ENCODE measurements around the gene NEURL1. TPM values are rescaled to one million over a fixed set of nuclear protein-coding genes. Genes with fewer than 3 reads are reported as not detected.
A peak's percentile ranks its signal among the peaks of the same experiment; 100 is the strongest.

NEURL1 gene
- total RNA-seq, 2 experiments from 2014 or later: 2.2 to 2.5 TPM

- Mint-ChIP-seq H3K9me3 (ENCODE audit: low read depth) (no peaks in the 10 kb centered on the region), H3K27me3 (peaks cover 24% of the 10 kb centered on the region), H3K4me3 (no peak overlapping the region), H3K36me3 (no peaks in the 10 kb centered on the region), H3K4me1 (peaks cover 17% of the 10 kb centered on the region), H3K27ac (no peak overlapping the region)
- ATAC-seq (no peak), DNase-seq (no peak)
- CTCF ChIA-PET: interaction anchor here (1.3 to 2.2 kb wide), 2 partner anchors 9 to 13 kb away, joined by 3 to 11 read pairs; no protein-coding TSS in a partner anchor
Observed at GRCh38 chr10:103551619-103552602, 58.4 kb downstream of the NEURL1 start.

GRCh38 chr10:103552856-103553742, 59.6 kb downstream of the NEURL1 start:
- no peak for ATAC-seq
- peaks cover 18% of the 10 kb centered on the region for H3K4me1 Mint-ChIP-seq
- CTCF ChIA-PET: interaction anchor here (2.2 kb wide), 1 partner anchor 12 kb away, joined by 11 read pairs; no protein-coding TSS in a partner anchor

GRCh38 chr10:103553743-103554487, 60.4 kb downstream of the NEURL1 start:
- DNase-seq (peak; percentile 58), ATAC-seq (peak; percentile 24)
- H3K36me3 Mint-ChIP-seq: no peaks in the 10 kb centered on the region
- H3K27ac Mint-ChIP-seq: no peak overlapping the region
- H3K27me3 Mint-ChIP-seq: peaks cover 33% of the 10 kb centered on the region
- H3K4me1 Mint-ChIP-seq: peaks cover 24% of the 10 kb centered on the region
- no peaks in the 10 kb centered on the region for H3K9me3 Mint-ChIP-seq (ENCODE audit: low read depth)
- CTCF ChIA-PET: interaction anchor here (2.2 kb wide), 1 partner anchor 11 kb away, joined by 11 read pairs; no protein-coding TSS in a partner anchor
- H3K4me3 Mint-ChIP-seq: no peak overlapping the region

More at GRCh38 chr10:103552856-103553742, 59.6 kb downstream of the NEURL1 start:
- no peak for DNase-seq
- H3K4me3 Mint-ChIP-seq: no peak overlapping the region
- H3K9me3 Mint-ChIP-seq (ENCODE audit: low read depth): no peaks in the 10 kb centered on the region
- peaks cover 26% of the 10 kb centered on the region for H3K27me3 Mint-ChIP-seq
- H3K36me3 Mint-ChIP-seq: no peaks in the 10 kb centered on the region
- no peak overlapping the region for H3K27ac Mint-ChIP-seq

- no peak for DNase-seq
- H3K27ac Mint-ChIP-seq: no peak overlapping the region
- CTCF ChIA-PET: interaction anchor here (2.2 kb wide), 1 partner anchor 10 kb away, joined by 11 read pairs; no protein-coding TSS in a partner anchor
Observed at GRCh38 chr10:103554488-103555324, 61.2 kb downstream of the NEURL1 start.

GRCh38 chr10:103555325-103555649, 61.8 kb downstream of the NEURL1 start:
- no peaks in the 10 kb centered on the region for H3K9me3 Mint-ChIP-seq (ENCODE audit: low read depth)
- ATAC-seq: peak; percentile 11
- H3K27me3 Mint-ChIP-seq: peaks cover 40% of the 10 kb centered on the region
- CTCF ChIA-PET: interaction anchor here (1.0 kb wide), 1 partner anchor 9 kb away, joined by 3 read pairs; no protein-coding TSS in a partner anchor
- peak overlapping the region; percentile 8 for H3K4me3 Mint-ChIP-seq
- H3K4me1 Mint-ChIP-seq: peaks cover 24% of the 10 kb centered on the region
- H3K36me3 Mint-ChIP-seq: no peaks in the 10 kb centered on the region
- no peak for DNase-seq
- no peak overlapping the region for H3K27ac Mint-ChIP-seq

More at GRCh38 chr10:103554488-103555324, 61.2 kb downstream of the NEURL1 start:
- Mint-ChIP-seq H3K4me1 (peaks cover 24% of the 10 kb centered on the region), H3K4me3 (peak overlapping the region; percentile 39), H3K27me3 (peaks cover 34% of the 10 kb centered on the region), H3K9me3 (ENCODE audit: low read depth) (no peaks in the 10 kb centered on the region), H3K36me3 (no peaks in the 10 kb centered on the region)
- peak; percentile 57 for ATAC-seq

- CTCF ChIA-PET: interaction anchor here (1.0 kb wide), 1 partner anchor 9 kb away, joined by 3 read pairs; no protein-coding TSS in a partner anchor
Observed at GRCh38 chr10:103555712-103556111, 62.2 kb downstream of the NEURL1 start.

GRCh38 chr10:103556383-103557007, 63.0 kb downstream of the NEURL1 start:
- H3K4me1 Mint-ChIP-seq: peaks cover 24% of the 10 kb centered on the region
- H3K27me3 Mint-ChIP-seq: peaks cover 40% of the 10 kb centered on the region
- no peak overlapping the region for H3K27ac Mint-ChIP-seq
- no peaks in the 10 kb centered on the region for H3K36me3 Mint-ChIP-seq
- ATAC-seq (no peak), DNase-seq (no peak)
- no peaks in the 10 kb centered on the region for H3K9me3 Mint-ChIP-seq (ENCODE audit: low read depth)
- CTCF ChIA-PET: no interaction called here
- H3K4me3 Mint-ChIP-seq: no peak overlapping the region

More at GRCh38 chr10:103555712-103556111, 62.2 kb downstream of the NEURL1 start:
- H3K9me3 Mint-ChIP-seq (ENCODE audit: low read depth): no peaks in the 10 kb centered on the region
- no peak for DNase-seq
- ATAC-seq: no peak
- no peak overlapping the region for H3K27ac Mint-ChIP-seq
- peak overlapping the region; percentile 8 for H3K4me3 Mint-ChIP-seq
- H3K4me1 Mint-ChIP-seq: peaks cover 24% of the 10 kb centered on the region
- H3K36me3 Mint-ChIP-seq: no peaks in the 10 kb centered on the region
- peaks cover 40% of the 10 kb centered on the region for H3K27me3 Mint-ChIP-seq

- CTCF ChIA-PET: no interaction called here
- no peak for ATAC-seq
- no peak overlapping the region for H3K4me3 Mint-ChIP-seq
- no peak overlapping the region for H3K27ac Mint-ChIP-seq
- H3K4me1 Mint-ChIP-seq: peaks cover 21% of the 10 kb centered on the region
- H3K36me3 Mint-ChIP-seq: no peaks in the 10 kb centered on the region
- peaks cover 40% of the 10 kb centered on the region for H3K27me3 Mint-ChIP-seq
- no peaks in the 10 kb centered on the region for H3K9me3 Mint-ChIP-seq (ENCODE audit: low read depth)
- no peak for DNase-seq
Observed at GRCh38 chr10:103557455-103557854, 64.0 kb downstream of the NEURL1 start.

- DNase-seq (no peak), ATAC-seq (no peak)
- Mint-ChIP-seq H3K36me3 (no peaks in the 10 kb centered on the region), H3K4me3 (no peak overlapping the region), H3K27me3 (peaks cover 39% of the 10 kb centered on the region), H3K27ac (no peak overlapping the region), H3K9me3 (ENCODE audit: low read depth) (no peaks in the 10 kb centered on the region), H3K4me1 (peaks cover 17% of the 10 kb centered on the region)
- CTCF ChIA-PET: no interaction called here
Observed at GRCh38 chr10:103558911-103559310, 65.4 kb downstream of the NEURL1 start.

- no peaks in the 10 kb centered on the region for H3K36me3 Mint-ChIP-seq
- ATAC-seq: no peak
- DNase-seq: no peak
- no peaks in the 10 kb centered on the region for H3K9me3 Mint-ChIP-seq (ENCODE audit: low read depth)
- H3K4me1 Mint-ChIP-seq: peaks cover 9% of the 10 kb centered on the region
- CTCF ChIA-PET: no interaction called here
- no peak overlapping the region for H3K27ac Mint-ChIP-seq
- no peak overlapping the region for H3K4me3 Mint-ChIP-seq
- H3K27me3 Mint-ChIP-seq: peaks cover 30% of the 10 kb centered on the region
Observed at GRCh38 chr10:103559776-103560175, 66.3 kb downstream of the NEURL1 start.

- no peaks in the 10 kb centered on the region for H3K36me3 Mint-ChIP-seq
- peaks cover 24% of the 10 kb centered on the region for H3K27me3 Mint-ChIP-seq
- no peaks in the 10 kb centered on the region for H3K9me3 Mint-ChIP-seq (ENCODE audit: low read depth)
- H3K4me1 Mint-ChIP-seq: peaks cover 7% of the 10 kb centered on the region
- H3K27ac Mint-ChIP-seq: no peak overlapping the region
- CTCF ChIA-PET: interaction anchor here (1.0 to 1.2 kb wide), 3 partner anchors 18 to 60 kb away, joined by 3 to 6 read pairs (median 3); no protein-coding TSS in a partner anchor
- no peak for DNase-seq
- no peak for ATAC-seq
- no peak overlapping the region for H3K4me3 Mint-ChIP-seq
Observed at GRCh38 chr10:103560886-103561285, 67.4 kb downstream of the NEURL1 start.
